SH-SY5Y (cell line): Measurements from ENCODE around the gene EPB41L4B.

Experiments used
- GATA2 ChIP-seq: IDR thresholded peaks from 2 replicates; pipeline ENCODE4 v1.6.1; 2011; ENCODE audit warnings: mild to moderate bottlenecking, low read depth, low read length
- GATA3 ChIP-seq: IDR thresholded peaks from 2 replicates; pipeline ENCODE4 v1.6.1; 2011; ENCODE audit warnings: low read depth, mild to moderate bottlenecking, low read length, moderate library complexity

DNA sequence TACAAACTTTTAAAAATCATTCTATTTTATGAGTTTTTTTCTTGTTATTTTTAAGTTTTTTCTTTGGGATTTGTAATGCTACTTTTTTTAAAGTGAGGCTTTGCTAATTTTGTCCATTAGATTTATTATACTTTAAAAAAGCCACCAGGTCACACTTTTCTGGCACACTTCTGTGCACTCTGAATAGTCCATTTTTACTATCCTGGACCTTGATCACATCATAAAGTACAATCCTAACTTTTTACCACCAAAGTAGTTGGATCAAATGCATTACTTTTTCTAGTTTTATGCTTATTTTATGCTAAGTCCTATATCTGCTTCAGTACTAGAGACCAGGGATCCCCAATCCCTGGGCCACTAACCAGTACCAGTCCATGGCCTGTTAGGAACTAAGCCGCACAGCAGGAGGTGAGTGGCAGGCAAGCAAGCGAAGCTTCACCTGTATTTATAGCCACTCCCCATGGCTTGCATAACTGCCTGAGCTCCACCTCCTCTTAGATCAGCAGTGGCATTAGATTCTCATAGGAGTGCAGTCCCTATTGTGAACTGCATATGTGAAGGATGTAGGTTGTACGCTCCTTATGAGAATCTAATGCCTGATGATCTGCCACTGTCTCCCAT is 169.8 kb downstream of the EPB41L4B start:
- no peak for TF ChIP-seq GATA2
- TF ChIP-seq GATA3: no peak
